Hepatocyte (in vitro differentiated cells): ENCODE data around the gene DOK6. TPM values are rescaled to one million over a fixed set of nuclear protein-coding genes. Genes with fewer than 3 reads are reported as not detected.

Source experiments
- DNase-seq: peaks from one replicate; pipeline ENCODE4 v3.0.0-alpha.2; 2016; ENCODE audit warnings: low spot score
- H2AFZ ChIP-seq: fragments of 200-600 bp; sonication (generic); 2 replicates; pipeline ENCODE4 v1.6.0; 2016; ENCODE audit warnings: antibody characterized with exemption, mild to moderate bottlenecking
- H3K27ac ChIP-seq: fragments of 200-600 bp; sonication (generic); 2 replicates; pipeline ENCODE4 v1.5.1; 2016; ENCODE audit warnings: mild to moderate bottlenecking
- H3K27me3 ChIP-seq: fragments of 200-600 bp; sonication (generic); 2 replicates; pipeline ENCODE4 v1.6.1; 2016
- H3K36me3 ChIP-seq: fragments of 200-600 bp; sonication (generic); replicated peaks from 2 replicates; pipeline ENCODE4 v1.5.1; 2016; ENCODE audit warnings: low read depth; ENCODE audit not compliant: insufficient read depth
- H3K4me1 ChIP-seq: fragments of 200-600 bp; sonication (generic); 2 replicates; pipeline ENCODE4 v1.5.1; 2016; ENCODE audit warnings: mild to moderate bottlenecking, moderate library complexity; ENCODE audit not compliant: insufficient read depth
- H3K4me2 ChIP-seq: fragments of 200-600 bp; sonication (generic); 2 replicates; pipeline ENCODE4 v1.6.0; 2016
- H3K4me3 ChIP-seq: fragments of 200-600 bp; sonication (generic); 2 replicates; pipeline ENCODE4 v1.5.1; 2016; ENCODE audit warnings: mild to moderate bottlenecking
- H3K79me2 ChIP-seq: fragments of 200-600 bp; sonication (generic); 2 replicates; pipeline ENCODE4 v1.6.0; 2017; ENCODE audit warnings: mild to moderate bottlenecking
- H3K9me2 ChIP-seq: fragments of 200-600 bp; sonication (generic); replicated peaks from 2 replicates; pipeline ENCODE4 v1.6.0; 2017; ENCODE audit warnings: mild to moderate bottlenecking; ENCODE audit not compliant: insufficient read depth
- H3K9me3 ChIP-seq: fragments of 200-600 bp; sonication (generic); 2 replicates; pipeline ENCODE4 v1.5.1; 2016; ENCODE audit warnings: low read depth, mild to moderate bottlenecking
- H4K20me1 ChIP-seq: fragments of 200-600 bp; sonication (generic); 2 replicates; pipeline ENCODE4 v1.6.0; 2016; ENCODE audit warnings: mild to moderate bottlenecking; ENCODE audit not compliant: insufficient read depth, poor library complexity, severe bottlenecking
- CTCF ChIP-seq: fragments of 200-600 bp; sonication (generic); IDR thresholded peaks from 2 replicates; pipeline ENCODE4 v1.5.1; 2016; ENCODE audit warnings: antibody characterized with exemption, mild to moderate bottlenecking; ENCODE audit not compliant: poor library complexity
- EZH2 ChIP-seq: fragments of 200-600 bp; sonication (generic); IDR thresholded peaks from 2 replicates; pipeline ENCODE4 v1.6.1; 2016; ENCODE audit warnings: antibody characterized with exemption, mild to moderate bottlenecking, borderline replicate concordance
- EZH2phosphoT487 ChIP-seq: fragments of 200-600 bp; sonication (generic); IDR thresholded peaks from one replicate; pipeline ENCODE4 v1.6.1; 2018; ENCODE audit warnings: antibody characterized with exemption, mild to moderate bottlenecking, low read depth, moderate library complexity; ENCODE audit not compliant: unreplicated experiment, severe bottlenecking
- WGBS: methylation state at CpG from one replicate; pipeline ENCODE4 v1.1.6; 2016; ENCODE audit warnings: low lambda C conversion rate; ENCODE audit errors: missing lambda C conversion rate; 5-methylcytosine and 5-hydroxymethylcytosine counted together
- polyA plus RNA-seq: library from polyadenylated mRNA; unstranded; fragments of >200 nt; fragmentation: Nextera tagmentation; extraction: Ambion mirVana; gene quantifications from 2 replicates; pipeline ENCODE4 v1.2.1, GENCODE V29; 2016
- total RNA-seq: library from RNA; depleted of rRNA; stranded (reverse); fragments of >200 nt; gene quantifications from 2 replicates; pipeline ENCODE4 v1.2.3, GENCODE V29; 2014

Gene DOK6
- total and polyA plus RNA-seq, 2 experiments from 2014 or later = 2.6 to 4.0 TPM

GRCh38 chr18:69494841-69495240 is 94.2 kb downstream of the DOK6 start:
- no peaks in the 10 kb centered on the region for H3K9me2 ChIP-seq
- no peak overlapping the region for H3K4me3 ChIP-seq
- 100% methylated on average over 4 of the region's 4 CpGs for WGBS
- no peak overlapping the region for H2AFZ ChIP-seq
- H3K4me2 ChIP-seq = no peak overlapping the region
- no peaks in the 10 kb centered on the region for H3K9me3 ChIP-seq
- peaks cover 6% of the 10 kb centered on the region for H3K4me1 ChIP-seq
- H3K27me3 ChIP-seq = no peaks in the 10 kb centered on the region
- H4K20me1 ChIP-seq = no peaks in the 10 kb centered on the region
- no peak for DNase-seq
- H3K27ac ChIP-seq = no peak overlapping the region
- H3K79me2 ChIP-seq = no peaks in the 10 kb centered on the region
- no peaks in the 10 kb centered on the region for H3K36me3 ChIP-seq
- no peak for TF ChIP-seq EZH2
- no peak for TF ChIP-seq CTCF

- Histone ChIP-seq H3K4me3 (no peak overlapping the region), H3K27me3 (no peaks in the 10 kb centered on the region), H3K36me3 (no peaks in the 10 kb centered on the region), H3K79me2 (no peaks in the 10 kb centered on the region), H4K20me1 (no peaks in the 10 kb centered on the region), H2AFZ (no peak overlapping the region), H3K4me2 (no peak overlapping the region), H3K4me1 (peaks cover 6% of the 10 kb centered on the region), H3K9me2 (no peaks in the 10 kb centered on the region), H3K9me3 (no peaks in the 10 kb centered on the region), H3K27ac (no peak overlapping the region)
- WGBS = 98% methylated on average over 5 of the region's 5 CpGs
- no peak for DNase-seq
- no peak for TF ChIP-seq CTCF
- no peak for TF ChIP-seq EZH2phosphoT487
- TF ChIP-seq EZH2 = no peak
These were observed 94.7 kb downstream of the DOK6 start for GRCh38 chr18:69495338-69495737.

- H2AFZ ChIP-seq = no peak overlapping the region
- no peaks in the 10 kb centered on the region for H3K36me3 ChIP-seq
- H3K4me1 ChIP-seq = peaks cover 6% of the 10 kb centered on the region
- no peaks in the 10 kb centered on the region for H4K20me1 ChIP-seq
- no peaks in the 10 kb centered on the region for H3K9me3 ChIP-seq
- H3K4me2 ChIP-seq = no peak overlapping the region
- no peak overlapping the region for H3K4me3 ChIP-seq
- no peak overlapping the region for H3K27ac ChIP-seq
- H3K9me2 ChIP-seq = no peaks in the 10 kb centered on the region
- no peak for TF ChIP-seq CTCF
- TF ChIP-seq EZH2phosphoT487 = no peak
- no peak for TF ChIP-seq EZH2
- no peaks in the 10 kb centered on the region for H3K27me3 ChIP-seq
- 94% methylated on average over 20 of the region's 20 CpGs for WGBS
- H3K79me2 ChIP-seq = no peaks in the 10 kb centered on the region
- no peak for DNase-seq
These were observed 95.3 kb downstream of the DOK6 start for GRCh38 chr18:69495841-69496533.

- Histone ChIP-seq H2AFZ (no peak overlapping the region), H3K79me2 (no peaks in the 10 kb centered on the region), H3K4me2 (no peak overlapping the region), H3K36me3 (no peaks in the 10 kb centered on the region), H3K4me3 (no peak overlapping the region), H3K4me1 (no peaks in the 10 kb centered on the region), H3K9me2 (no peaks in the 10 kb centered on the region), H3K27me3 (no peaks in the 10 kb centered on the region), H4K20me1 (no peaks in the 10 kb centered on the region), H3K9me3 (no peaks in the 10 kb centered on the region), H3K27ac (no peak overlapping the region)
- DNase-seq = no peak
- no peak for TF ChIP-seq EZH2phosphoT487
- TF ChIP-seq EZH2 = no peak
- no peak for TF ChIP-seq CTCF
- WGBS = 100% methylated on average over 1 of the region's 1 CpG
These were observed 118.3 kb downstream of the DOK6 start for GRCh38 chr18:69518989-69519388.
